Daoy (cell line): ENCODE results near the gene KLF3. TPM values are rescaled to one million over a fixed set of nuclear protein-coding genes. Genes with fewer than 3 reads are reported as not detected.
A peak's percentile ranks its signal among the peaks of the same experiment; 100 is the strongest.

Source experiments
- DNase-seq: peaks from one replicate; pipeline ENCODE4 v3.0.0-alpha.2; 2015; ENCODE audit warnings: low read depth
- total RNA-seq: library from RNA; depleted of rRNA; stranded (reverse); fragments of >200 nt; shearing (Covaris generic); gene quantifications from 2 replicates; pipeline ENCODE4 v1.2.3, GENCODE V29; 2014

KLF3 gene
- total RNA-seq, 1 experiment from 2014 or later: 5.0 TPM

GRCh38 chr4:38673130-38673978, 9.4 kb downstream of the KLF3 start:
- peak; percentile 36 for DNase-seq

- no peak for DNase-seq
Observed at GRCh38 chr4:38674258-38675144, 10.5 kb downstream of the KLF3 start.

- peak; percentile 80 for DNase-seq
Observed at GRCh38 chr4:38675146-38676121, 11.4 kb downstream of the KLF3 start.

- no peak for DNase-seq
Observed at GRCh38 chr4:38676986-38677385, 13.0 kb downstream of the KLF3 start.

GRCh38 chr4:38677441-38677840, 13.4 kb downstream of the KLF3 start:
- no peak for DNase-seq

GRCh38 chr4:38678078-38678477, 14.1 kb downstream of the KLF3 start:
- DNase-seq: peak; percentile 49

- DNase-seq: no peak
Observed at GRCh38 chr4:38679921-38680320, 15.9 kb downstream of the KLF3 start.

GRCh38 chr4:38681281-38681991, 17.4 kb downstream of the KLF3 start:
- DNase-seq: no peak

GRCh38 chr4:38682336-38682735, 18.3 kb downstream of the KLF3 start:
- no peak for DNase-seq

- DNase-seq: no peak
Observed at GRCh38 chr4:38683276-38683675, 19.3 kb downstream of the KLF3 start.

- no peak for DNase-seq
Observed at GRCh38 chr4:38684271-38684670, 20.3 kb downstream of the KLF3 start.

- no peak for DNase-seq
Observed at GRCh38 chr4:38684951-38685844, 21.2 kb downstream of the KLF3 start.

- no peak for DNase-seq
Observed at GRCh38 chr4:38686682-38687081, 22.7 kb downstream of the KLF3 start.

GRCh38 chr4:38687571-38688011, 23.6 kb downstream of the KLF3 start:
- no peak for DNase-seq

- DNase-seq: peak; percentile 12
Observed at GRCh38 chr4:38688676-38689355, 24.8 kb downstream of the KLF3 start.

- no peak for DNase-seq
Observed at GRCh38 chr4:38691251-38692008, 27.4 kb downstream of the KLF3 start.

GRCh38 chr4:38692421-38692820, 28.4 kb downstream of the KLF3 start:
- DNase-seq: no peak

- no peak for DNase-seq
Observed at GRCh38 chr4:38693569-38693968, 29.6 kb downstream of the KLF3 start.
